Trophoblast cell (in vitro differentiated cells and primary cell): ENCODE data around the gene PCNT.

Experiments
- DNase-seq, 2 donors: peaks; one replicate each; pipeline ENCODE4 v3.0.0-alpha.2; 2016
- H2AFZ ChIP-seq: 2 replicates; pipeline ENCODE4 v1.6.1; 2013; ENCODE audit warnings: low read length, moderate library complexity, mild to moderate bottlenecking; ENCODE audit not compliant: insufficient read depth, poor library complexity
- H2AK5ac ChIP-seq: 2 replicates; pipeline ENCODE4 v1.6.1; 2013; ENCODE audit warnings: mild to moderate bottlenecking, low read length
- H2BK120ac ChIP-seq: 2 replicates; pipeline ENCODE4 v1.6.1; 2013; ENCODE audit warnings: low read length, mild to moderate bottlenecking, moderate library complexity; ENCODE audit not compliant: insufficient read depth, poor library complexity
- H2BK12ac ChIP-seq: 2 replicates; pipeline ENCODE4 v1.6.1; 2013; ENCODE audit warnings: mild to moderate bottlenecking, low read length, moderate library complexity
- H2BK5ac ChIP-seq: 2 replicates; pipeline ENCODE4 v1.6.1; 2013; ENCODE audit warnings: low read length, low read depth, moderate library complexity, mild to moderate bottlenecking; ENCODE audit not compliant: poor library complexity
- H3K14ac ChIP-seq: 2 replicates; pipeline ENCODE4 v1.6.1; 2013; ENCODE audit warnings: mild to moderate bottlenecking, low read length
- H3K18ac ChIP-seq: 2 replicates; pipeline ENCODE4 v1.6.1; 2013; ENCODE audit warnings: mild to moderate bottlenecking, low read length
- H3K23ac ChIP-seq: 2 replicates; pipeline ENCODE4 v1.6.1; 2013; ENCODE audit warnings: low read length
- H3K27ac ChIP-seq: 2 replicates; pipeline ENCODE4 v1.5.1; 2013; ENCODE audit warnings: low read depth, mild to moderate bottlenecking, inconsistent platforms, low read length, moderate library complexity
- H3K27me3 ChIP-seq: 2 replicates; pipeline ENCODE4 v1.6.1; 2013; ENCODE audit warnings: inconsistent platforms, mild to moderate bottlenecking, low read length, moderate library complexity; ENCODE audit not compliant: insufficient read depth
- H3K36me3 ChIP-seq, 2 experiments: 1 replicate in 1 of 2; 2 replicates in 1 of 2; pipeline ENCODE4 v1.6.1; 2013; ENCODE audit warnings: low read length in 2 of 2, mild to moderate bottlenecking in 2 of 2, moderate library complexity in 1 of 2; ENCODE audit not compliant: insufficient read depth in 2 of 2, control insufficient read depth in 1 of 2
- H3K4ac ChIP-seq: 2 replicates; pipeline ENCODE4 v1.6.1; 2013; ENCODE audit warnings: low read depth, mild to moderate bottlenecking, low read length, moderate library complexity
- H3K4me1 ChIP-seq, 2 experiments: 1 replicate in 1 of 2; 2 replicates in 1 of 2; pipeline ENCODE4 v1.6.1; 2013; ENCODE audit warnings: low read length in 2 of 2, mild to moderate bottlenecking in 2 of 2, moderate library complexity in 1 of 2; ENCODE audit not compliant: insufficient read depth in 2 of 2, control insufficient read depth in 1 of 2
- H3K4me2 ChIP-seq: 2 replicates; pipeline ENCODE4 v1.6.1; 2013; ENCODE audit warnings: inconsistent platforms, mild to moderate bottlenecking, low read length, moderate library complexity
- H3K4me3 ChIP-seq: 2 replicates; pipeline ENCODE4 v1.5.1; 2013; ENCODE audit warnings: mild to moderate bottlenecking, low read depth, low read length, inconsistent platforms
- H3K79me1 ChIP-seq: one replicate; pipeline ENCODE4 v1.6.1; 2013; ENCODE audit warnings: low read length
- H3K79me2 ChIP-seq: 2 replicates; pipeline ENCODE4 v1.6.1; 2013; ENCODE audit warnings: low read length, mild to moderate bottlenecking; ENCODE audit not compliant: control insufficient read depth, insufficient read depth, poor library complexity
- H3K9ac ChIP-seq: 2 replicates; pipeline ENCODE4 v1.6.1; 2013; ENCODE audit warnings: mild to moderate bottlenecking, low read length
- H3K9me3 ChIP-seq: 2 replicates; pipeline ENCODE4 v1.6.1; 2013; ENCODE audit warnings: low read depth, mild to moderate bottlenecking, control low read depth, inconsistent platforms, low read length; ENCODE audit not compliant: insufficient read depth
- H4K12ac ChIP-seq: 2 replicates; pipeline ENCODE4 v1.6.1; 2013; ENCODE audit warnings: low read depth, mild to moderate bottlenecking, low read length, moderate library complexity
- H4K8ac ChIP-seq: 2 replicates; pipeline ENCODE4 v1.6.1; 2013; ENCODE audit warnings: low read depth, mild to moderate bottlenecking, low read length, moderate library complexity
- H4K91ac ChIP-seq: one replicate; pipeline ENCODE4 v1.6.1; 2013; ENCODE audit warnings: low read depth, mild to moderate bottlenecking, low read length, moderate library complexity
- WGBS: extraction: QIAGEN DNeasy Blood & Tissue Kit; methylation state at CpG from one replicate; pipeline ENCODE4 v1.1.7; 2013; ENCODE audit warnings: missing lambda C conversion rate; ENCODE audit not compliant: insufficient read length, insufficient coverage; ENCODE audit errors: extremely low coverage; 5-methylcytosine and 5-hydroxymethylcytosine counted together

The PCNT gene

DNA sequence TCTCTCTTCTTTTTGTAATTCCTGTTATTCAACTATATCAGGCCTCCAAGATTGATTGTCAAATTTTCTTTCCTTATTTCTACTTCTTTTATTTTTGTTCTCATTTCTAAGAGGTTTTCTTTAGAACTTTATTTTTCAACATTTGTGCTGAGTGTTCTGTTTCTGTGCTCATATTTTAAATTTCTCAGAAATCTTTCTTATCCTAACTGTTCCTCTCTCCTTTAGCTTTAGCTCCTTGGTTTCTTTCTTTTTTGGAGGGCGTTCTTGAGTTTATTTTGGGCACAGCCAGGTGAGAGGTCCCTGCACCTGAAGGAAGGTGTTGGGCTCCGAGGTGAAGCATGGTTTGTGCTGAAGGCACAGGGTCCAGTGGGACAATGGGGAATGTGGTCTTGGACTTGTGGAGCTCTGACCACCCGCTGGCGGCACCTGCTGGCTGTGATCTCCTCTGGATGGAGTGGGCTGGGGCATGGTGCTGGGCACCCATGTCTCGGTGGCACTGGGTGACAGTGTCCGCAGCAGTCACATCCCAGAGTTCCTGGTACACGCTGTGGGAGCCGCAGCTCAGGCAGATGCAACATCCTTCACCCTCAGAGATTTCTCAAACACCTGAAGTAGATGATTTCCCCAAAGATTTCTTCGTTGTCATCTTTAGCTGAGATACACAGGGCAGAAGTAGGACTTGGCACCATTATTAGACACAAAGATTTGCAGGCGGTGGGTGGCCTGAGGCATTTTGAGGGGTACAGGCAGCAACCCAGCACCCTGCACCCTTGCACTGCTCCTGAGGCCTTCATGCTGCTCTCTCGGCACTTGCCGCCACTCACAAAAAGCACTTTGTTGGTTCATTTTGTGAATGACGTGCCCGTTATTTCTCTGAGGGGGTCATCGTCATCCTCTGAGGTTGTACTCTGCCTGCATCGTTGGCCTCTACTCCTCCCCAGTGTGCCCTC lies 96.6 kb downstream of the PCNT start:
- no peaks in the 10 kb centered on the region for H3K4me1 ChIP-seq
- DNase-seq, result no peak
- H3K27me3 ChIP-seq, result no peaks in the 10 kb centered on the region
- H2BK12ac ChIP-seq, result no peak overlapping the region
- no peaks in the 10 kb centered on the region for H3K79me1 ChIP-seq
- H2AK5ac ChIP-seq, result no peak overlapping the region
- no peak overlapping the region for H3K9ac ChIP-seq
- H3K23ac ChIP-seq, result no peak overlapping the region
- no CpG with 5 or more reads among the region's 16 CpGs for whole genome bisulfite sequencing
- H2BK5ac ChIP-seq, result no peak overlapping the region
- H3K79me2 ChIP-seq, result no peaks in the 10 kb centered on the region
- no peak overlapping the region for H3K27ac ChIP-seq
- H3K9me3 ChIP-seq, result peaks cover 5% of the 10 kb centered on the region
- no peak overlapping the region for H3K14ac ChIP-seq
- no peak overlapping the region for H4K8ac ChIP-seq
- H2AFZ ChIP-seq, result no peak overlapping the region
- no peak overlapping the region for H4K12ac ChIP-seq
- no peak overlapping the region for H3K18ac ChIP-seq
- no peak overlapping the region for H3K4me3 ChIP-seq
- no peak overlapping the region for H4K91ac ChIP-seq
- H3K4me2 ChIP-seq, result no peak overlapping the region
- no peak overlapping the region for H3K4ac ChIP-seq
- no peak overlapping the region for H2BK120ac ChIP-seq
- H3K36me3 ChIP-seq, result peaks cover 58 to 62% of the 10 kb centered on the region in 2 experiments

GRCh38 chr21:46421191-46421750 lies 97.3 kb downstream of the PCNT start:
- H3K27ac ChIP-seq, result no peak overlapping the region
- no peak overlapping the region for H2AK5ac ChIP-seq
- H3K4ac ChIP-seq, result no peak overlapping the region
- H3K79me1 ChIP-seq, result no peaks in the 10 kb centered on the region
- no peak overlapping the region for H3K4me3 ChIP-seq
- H4K8ac ChIP-seq, result no peak overlapping the region
- H3K23ac ChIP-seq, result no peak overlapping the region
- peaks cover 5% of the 10 kb centered on the region for H3K9me3 ChIP-seq
- H2AFZ ChIP-seq, result no peak overlapping the region
- DNase-seq, result no peak
- WGBS, result no CpG with 5 or more reads among the region's 23 CpGs
- no peak overlapping the region for H4K91ac ChIP-seq
- H3K14ac ChIP-seq, result no peak overlapping the region
- no peak overlapping the region for H2BK5ac ChIP-seq
- H3K79me2 ChIP-seq, result no peaks in the 10 kb centered on the region
- H3K36me3 ChIP-seq, result peaks cover 57 to 62% of the 10 kb centered on the region in 2 experiments
- no peak overlapping the region for H3K18ac ChIP-seq
- no peak overlapping the region for H3K9ac ChIP-seq
- no peaks in the 10 kb centered on the region for H3K27me3 ChIP-seq
- H3K4me1 ChIP-seq, result no peaks in the 10 kb centered on the region
- H3K4me2 ChIP-seq, result no peak overlapping the region
- H2BK12ac ChIP-seq, result no peak overlapping the region
- no peak overlapping the region for H4K12ac ChIP-seq
- no peak overlapping the region for H2BK120ac ChIP-seq

DNA sequence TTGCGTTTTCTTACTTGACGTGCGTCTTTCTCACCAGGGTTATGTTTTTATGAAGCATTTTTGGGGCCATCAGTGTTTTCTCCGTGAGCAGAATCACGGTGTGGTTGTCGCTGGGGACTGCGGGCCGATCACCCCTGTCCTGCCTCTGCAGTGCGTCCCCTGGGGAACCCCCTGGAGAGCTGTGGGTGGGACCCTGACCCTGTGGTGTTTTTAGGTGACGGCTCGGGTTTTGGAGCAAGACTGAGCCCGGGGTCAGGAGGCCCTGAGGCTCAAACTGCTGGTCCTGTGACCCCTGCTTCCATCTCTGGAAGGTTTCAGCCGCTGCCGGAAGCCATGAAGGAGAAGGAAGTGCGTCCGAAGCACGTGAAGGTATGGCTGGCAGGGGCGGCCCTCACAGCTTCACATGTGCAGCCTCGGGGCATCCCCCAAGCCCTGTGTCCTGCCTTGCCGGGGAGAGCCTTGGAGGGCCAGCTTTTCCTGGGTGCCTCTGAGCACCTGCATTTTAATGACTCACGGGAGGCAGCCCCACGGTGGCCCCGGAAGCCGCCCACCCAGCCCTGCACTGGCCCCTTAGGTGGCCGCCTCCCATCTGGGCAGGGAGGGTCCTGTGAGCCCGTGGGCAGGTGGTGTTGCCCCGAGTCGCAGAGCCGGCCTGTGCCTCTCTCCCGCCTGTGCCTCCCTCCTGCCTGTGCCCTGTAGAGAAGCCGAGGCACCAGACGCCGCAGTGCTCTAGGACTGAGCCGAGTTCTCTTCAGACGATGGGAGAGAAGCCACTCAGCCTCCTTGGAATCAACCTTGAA lies 98.0 kb downstream of the PCNT start:
- no peak overlapping the region for H3K4ac ChIP-seq
- no peak overlapping the region for H3K4me3 ChIP-seq
- DNase-seq, result no peak
- no peak overlapping the region for H3K14ac ChIP-seq
- H3K79me1 ChIP-seq, result no peaks in the 10 kb centered on the region
- no peak overlapping the region for H2BK12ac ChIP-seq
- H3K18ac ChIP-seq, result no peak overlapping the region
- H4K12ac ChIP-seq, result no peak overlapping the region
- no peaks in the 10 kb centered on the region for H3K4me1 ChIP-seq
- H3K9me3 ChIP-seq, result peaks cover 5% of the 10 kb centered on the region
- no peaks in the 10 kb centered on the region for H3K79me2 ChIP-seq
- H2BK120ac ChIP-seq, result no peak overlapping the region
- peaks cover 56 to 62% of the 10 kb centered on the region in 2 experiments for H3K36me3 ChIP-seq
- no peak overlapping the region for H3K4me2 ChIP-seq
- no peak overlapping the region for H2BK5ac ChIP-seq
- H3K27me3 ChIP-seq, result no peaks in the 10 kb centered on the region
- H3K9ac ChIP-seq, result no peak overlapping the region
- no peak overlapping the region for H2AFZ ChIP-seq
- no peak overlapping the region for H4K91ac ChIP-seq
- H3K23ac ChIP-seq, result no peak overlapping the region
- no peak overlapping the region for H2AK5ac ChIP-seq
- no CpG with 5 or more reads among the region's 35 CpGs for WGBS
- H4K8ac ChIP-seq, result no peak overlapping the region
- H3K27ac ChIP-seq, result no peak overlapping the region

DNA sequence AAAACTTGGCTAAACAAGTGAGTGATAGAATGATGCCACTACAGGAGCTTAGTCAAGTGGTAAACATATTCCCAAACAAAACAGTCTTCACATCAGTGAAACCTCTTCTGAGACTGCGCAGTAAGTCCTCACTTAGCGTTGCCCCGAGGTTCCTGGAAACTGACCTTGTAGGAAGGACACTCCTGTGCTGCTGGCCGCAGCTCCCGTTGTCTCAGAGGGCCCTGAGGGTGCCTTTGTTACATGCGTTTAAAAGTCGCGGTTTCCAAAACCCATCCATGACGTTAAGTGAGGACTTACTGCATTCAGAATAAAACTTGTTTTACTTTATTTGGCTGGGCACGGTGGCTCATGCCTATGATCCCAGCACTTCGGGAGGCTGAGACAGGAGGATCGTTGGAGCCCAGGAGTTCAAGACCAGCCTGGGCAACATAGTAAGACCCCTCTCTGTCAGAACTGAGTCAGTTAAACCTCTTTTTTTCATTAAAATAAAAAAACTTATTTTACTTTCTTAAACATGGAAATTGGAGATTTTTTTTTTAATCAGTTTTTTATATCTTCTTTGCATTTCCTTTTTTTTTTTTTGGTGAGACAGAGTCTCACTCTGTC lies 98.8 kb downstream of the PCNT start:
- Histone ChIP-seq H2AK5ac (no peak overlapping the region), H3K9ac (no peak overlapping the region), H3K36me3 (peaks cover 63 to 69% of the 10 kb centered on the region in 2 experiments), H2BK12ac (no peak overlapping the region), H2AFZ (no peak overlapping the region), H3K27ac (no peak overlapping the region), H4K12ac (no peak overlapping the region), H3K23ac (no peak overlapping the region), H3K4me2 (no peak overlapping the region), H3K9me3 (peaks cover 5% of the 10 kb centered on the region), H3K18ac (no peak overlapping the region), H3K79me2 (no peaks in the 10 kb centered on the region), H3K4me1 (no peaks in the 10 kb centered on the region), H4K8ac (no peak overlapping the region), H4K91ac (no peak overlapping the region), H3K4ac (no peak overlapping the region), H2BK5ac (no peak overlapping the region), H3K27me3 (no peaks in the 10 kb centered on the region), H3K14ac (no peak overlapping the region), H2BK120ac (no peak overlapping the region), H3K4me3 (no peak overlapping the region), H3K79me1 (no peaks in the 10 kb centered on the region)
- DNase-seq, result no peak
- WGBS, result no CpG with 5 or more reads among the region's 12 CpGs
